ENCODE results near the gene SELENOS. TPM values are rescaled to one million over a fixed set of nuclear protein-coding genes. Genes with fewer than 3 reads are reported as not detected.

The SELENOS gene
- total and polyA plus RNA-seq, 2 donors (not counting 3 experiments of a cell fraction or from before 2014, with no cell fraction given) = 70.4 to 101 TPM

DNA sequence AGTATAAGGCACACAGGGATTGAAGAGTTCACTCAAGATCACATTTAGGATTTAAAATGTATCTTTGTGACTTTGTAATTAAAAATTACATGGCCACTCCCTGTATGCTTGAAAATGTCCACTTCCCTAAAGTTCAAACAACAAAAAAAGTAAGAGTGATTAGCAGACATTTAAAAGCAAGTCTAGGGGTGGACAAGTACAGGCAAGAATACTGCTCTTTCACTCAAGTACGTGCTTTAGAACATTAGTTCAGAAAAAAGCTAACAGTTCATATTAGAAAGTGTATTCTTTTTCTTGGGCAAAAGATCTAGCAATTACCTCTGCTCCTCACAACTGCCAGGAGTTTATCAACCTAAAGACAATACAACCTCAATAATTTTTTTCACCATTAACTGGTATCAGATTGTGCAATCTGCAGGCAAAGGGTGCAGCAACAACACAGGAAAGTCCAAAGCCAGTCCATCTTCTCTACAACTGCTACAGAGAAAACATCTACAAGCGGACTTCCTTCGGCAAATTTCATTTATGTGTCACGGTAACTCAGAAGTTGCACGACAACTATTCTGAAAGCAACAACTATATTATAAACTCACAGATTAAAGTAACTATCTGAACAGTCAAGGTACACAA is 43.5 kb downstream of the SELENOS start:
- BruUV-seq (replicated peaks) = no TSS peak
- H3K4me1 ChIP-seq (ENCODE audit: control insufficient read depth, extremely low read depth, insufficient read depth, low read length) = no peaks in the 10 kb centered on the region
- peaks cover 93% of the 10 kb centered on the region for H3K79me2 ChIP-seq (ENCODE audit: control insufficient read depth, insufficient read depth, low read length)
- ChIA-PET CTCF (no interaction called here), POLR2A (no interaction called here)
- H3K27ac ChIP-seq (ENCODE audit: insufficient read depth, low read depth, low read length) = no peak overlapping the region
- H3K4me3 ChIP-seq (replicated peaks in 1 of 3; ENCODE audit: insufficient read depth in 1 of 3, low read depth in 1 of 3, low read length in 3 of 3) = no peak overlapping the region
- no peaks in the 10 kb centered on the region for H3K27me3 ChIP-seq (ENCODE audit: control insufficient read depth in 2 of 2, insufficient read depth in 2 of 2, low read length in 2 of 2)
- TF ChIP-seq POLR2AphosphoS5 (IDR thresholded peaks at IDR 0.05; ENCODE audit: insufficient read depth, low read depth, low read length) (no peak), POLR2A (IDR thresholded peaks at IDR 0.05; ENCODE audit: low read depth, low read length) (no peak), MYC (IDR thresholded peaks at IDR 0.05; ENCODE audit: low read depth, low read length) (no peak), EZH2 (IDR thresholded peaks at IDR 0.05; ENCODE audit: borderline replicate concordance, low read depth, low read length, severe bottlenecking) (no peak), FOS (IDR thresholded peaks at IDR 0.05; ENCODE audit: borderline replicate concordance, insufficient read depth, low read length) (no peak), GATA2 (IDR thresholded peaks at IDR 0.05; ENCODE audit: insufficient read depth, insufficient read length, low read depth, low read length) (no peak)
- TF ChIP-seq, protein P1, sequence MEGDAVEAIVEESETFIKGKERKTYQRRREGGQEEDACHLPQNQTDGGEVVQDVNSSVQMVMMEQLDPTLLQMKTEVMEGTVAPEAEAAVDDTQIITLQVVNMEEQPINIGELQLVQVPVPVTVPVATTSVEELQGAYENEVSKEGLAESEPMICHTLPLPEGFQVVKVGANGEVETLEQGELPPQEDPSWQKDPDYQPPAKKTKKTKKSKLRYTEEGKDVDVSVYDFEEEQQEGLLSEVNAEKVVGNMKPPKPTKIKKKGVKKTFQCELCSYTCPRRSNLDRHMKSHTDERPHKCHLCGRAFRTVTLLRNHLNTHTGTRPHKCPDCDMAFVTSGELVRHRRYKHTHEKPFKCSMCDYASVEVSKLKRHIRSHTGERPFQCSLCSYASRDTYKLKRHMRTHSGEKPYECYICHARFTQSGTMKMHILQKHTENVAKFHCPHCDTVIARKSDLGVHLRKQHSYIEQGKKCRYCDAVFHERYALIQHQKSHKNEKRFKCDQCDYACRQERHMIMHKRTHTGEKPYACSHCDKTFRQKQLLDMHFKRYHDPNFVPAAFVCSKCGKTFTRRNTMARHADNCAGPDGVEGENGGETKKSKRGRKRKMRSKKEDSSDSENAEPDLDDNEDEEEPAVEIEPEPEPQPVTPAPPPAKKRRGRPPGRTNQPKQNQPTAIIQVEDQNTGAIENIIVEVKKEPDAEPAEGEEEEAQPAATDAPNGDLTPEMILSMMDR (IDR thresholded peaks at IDR 0.05; ENCODE audit: extremely low read depth in 1 of 2, insufficient read depth in 1 of 2, low read depth in 1 of 2, low read length in 2 of 2) = no peak
- H2AFZ ChIP-seq (ENCODE audit: low read depth, low read length) = no peak overlapping the region
- DNase-seq (ENCODE audit: low read depth, low spot score) (no peak), FAIRE-seq (no peak)
- H3K9ac ChIP-seq (replicated peaks; ENCODE audit: extremely low read depth, insufficient read depth, low read length) = no peak overlapping the region
- no peaks in the 10 kb centered on the region for H3K9me1 ChIP-seq (replicated peaks; ENCODE audit: control insufficient read depth, extremely low read depth, insufficient read depth, low read length)
- intact Hi-C loops (cut with micrococcal nuclease) (no loop called here), dilution Hi-C loops (cut with MboI; ENCODE audit: extremely low pct_ligation_motif_present, low sequenced_read_pairs) (no loop called here)
- peaks cover 18% of the 10 kb centered on the region for H4K20me1 ChIP-seq (replicated peaks; ENCODE audit: control insufficient read depth, extremely low read depth, insufficient read depth, low read length)
- no peak overlapping the region for H3K4me2 ChIP-seq (ENCODE audit: insufficient read depth, low read length)
- peaks cover 5 to 9% of the 10 kb centered on the region in 2 experiments for H3K36me3 ChIP-seq (ENCODE audit: control insufficient read depth in 2 of 2, extremely low read depth in 1 of 2, insufficient read depth in 2 of 2, low read length in 2 of 2)
- no peaks in the 10 kb centered on the region for H3K9me3 ChIP-seq (replicated peaks; ENCODE audit: control insufficient read depth, insufficient read depth, low read length)
